Prostate gland (tissue), 2 donors: ENCODE data around the gene AGAP2. TPM values are rescaled to one million over a fixed set of nuclear protein-coding genes. Genes with fewer than 3 reads are reported as not detected.
"Not testable (repeated sequence)": the region's sequence is repeated elsewhere in the genome, so short reads cannot be mapped to it uniquely, and the experiment has no call there.

Experiments
- DNase-seq: peaks from one replicate; pipeline ENCODE4 v3.0.0-alpha.2; 2019; ENCODE audit warnings: low spot score
- H3K27ac ChIP-seq, 2 donors: fragments of 200-600 bp; sonication (generic); 2 replicates each; pipeline ENCODE4 v1.5.1; 2017 to 2019
- H3K27me3 ChIP-seq: fragments of 200-600 bp; sonication (generic); replicated peaks from 2 replicates; pipeline ENCODE4 v1.5.1; 2019; ENCODE audit not compliant: insufficient read depth
- H3K36me3 ChIP-seq, 2 donors: fragments of 200-600 bp; sonication (generic); 1 replicate in 1 of 2; 2 replicates in 1 of 2; pipeline versions ENCODE4 v1.5.1 to v1.8.1; 2017 to 2019
- H3K4me1 ChIP-seq: fragments of 200-600 bp; sonication (generic); replicated peaks from 2 replicates; pipeline ENCODE4 v1.5.1; 2019
- H3K4me3 ChIP-seq, 2 donors: fragments of 200-600 bp; sonication (generic); 2 replicates each; pipeline ENCODE4 v1.5.1; 2017 to 2019
- H3K9me3 ChIP-seq: fragments of 200-600 bp; sonication (generic); 2 replicates; pipeline ENCODE4 v1.5.1; 2017
- CTCF ChIP-seq, 4 experiments: fragments of 200-600 bp in 2 of 4; fragments of 450-650 bp in 2 of 4; sonication (generic) in 2 of 4; IDR thresholded peaks; 1 replicate in 3 of 4; 2 replicates in 1 of 4; pipeline ENCODE4 v1.5.1; 2016 to 2019; ENCODE audit warnings: antibody characterized with exemption in 4 of 4, mild to moderate bottlenecking in 2 of 4, moderate library complexity in 2 of 4
- POLR2A ChIP-seq: fragments of 450-650 bp; IDR thresholded peaks from one replicate; pipeline ENCODE4 v1.6.1; 2016; ENCODE audit warnings: antibody characterized with exemption, mild to moderate bottlenecking
- POLR2AphosphoS5 ChIP-seq: sonication (generic); formaldehyde crosslinking; IDR thresholded peaks from one replicate; pipeline ENCODE4 v1.6.1; 2017; ENCODE audit warnings: antibody characterized with exemption
- WGBS: methylation state at CpG from one replicate; pipeline ENCODE4 v1.1.5; 2018; 5-methylcytosine and 5-hydroxymethylcytosine counted together
- intact Hi-C: fragments of 100-400 bp; cut with DNase I; formaldehyde crosslinking; loops from one replicate; pipeline ENCODE4 v1.14.2; 2022
- total RNA-seq, 2 donors: library from RNA; depleted of rRNA; stranded (reverse); fragments of >200 nt; gene quantifications; one replicate each; pipeline ENCODE4 v1.1.0, GENCODE V29; 2016

Gene AGAP2
- total RNA-seq, 2 donors from 2014 or later = 0.82 to 4.2 TPM

GRCh38 chr12:57716305-57716704, 22.2 kb downstream of the AGAP2 start:
- H3K4me1 ChIP-seq = no peaks in the 10 kb centered on the region
- no peak overlapping the region for H3K27ac ChIP-seq
- no peak overlapping the region for H3K4me3 ChIP-seq
- peaks cover 11 to 26% of the 10 kb centered on the region in 2 donors for H3K36me3 ChIP-seq
- intact Hi-C loops = no loop called here
- TF ChIP-seq POLR2A (no peak), CTCF (IDR thresholded peaks at IDR 0.05) (no peak), POLR2AphosphoS5 (no peak)
- H3K27me3 ChIP-seq = no peaks in the 10 kb centered on the region
- H3K9me3 ChIP-seq = no peaks in the 10 kb centered on the region
- DNase-seq = no peak
- WGBS = 98% methylated on average over 4 of the region's 4 CpGs

GRCh38 chr12:57715786-57716185, 22.8 kb downstream of the AGAP2 start:
- no peaks in the 10 kb centered on the region for H3K9me3 ChIP-seq
- WGBS = 93% methylated on average over 12 of the region's 12 CpGs
- TF ChIP-seq CTCF (IDR thresholded peaks at IDR 0.05) = no peak
- no peak for TF ChIP-seq POLR2A
- TF ChIP-seq POLR2AphosphoS5 = no peak
- no peaks in the 10 kb centered on the region for H3K4me1 ChIP-seq
- DNase-seq = no peak
- H3K36me3 ChIP-seq = peaks cover 11 to 21% of the 10 kb centered on the region in 2 donors
- H3K27ac ChIP-seq = no peak overlapping the region
- no peaks in the 10 kb centered on the region for H3K27me3 ChIP-seq
- H3K4me3 ChIP-seq = no peak overlapping the region
- intact Hi-C loops = no loop called here

GRCh38 chr12:57715036-57715748, 23.4 kb downstream of the AGAP2 start:
- H3K27me3 ChIP-seq, DNase-seq, intact Hi-C loops, H3K4me3 ChIP-seq, H3K9me3 ChIP-seq, H3K27ac ChIP-seq, H3K4me1 ChIP-seq: not testable (repeated sequence)
- peaks cover 11 to 16% of the 10 kb centered on the region in 2 donors for H3K36me3 ChIP-seq
- 96% methylated on average over 6 of the region's 6 CpGs for WGBS

- no peak for TF ChIP-seq CTCF (IDR thresholded peaks at IDR 0.05)
- TF ChIP-seq POLR2AphosphoS5 = no peak
- no peak for TF ChIP-seq POLR2A
- H3K4me1 ChIP-seq = no peaks in the 10 kb centered on the region
- no peaks in the 10 kb centered on the region for H3K27me3 ChIP-seq
- DNase-seq = no peak
- H3K27ac ChIP-seq = no peak overlapping the region
- H3K9me3 ChIP-seq = no peaks in the 10 kb centered on the region
- peaks cover 4 to 9% of the 10 kb centered on the region in 2 donors for H3K36me3 ChIP-seq
- no peak overlapping the region for H3K4me3 ChIP-seq
- intact Hi-C loops = no loop called here
- 82% methylated on average over 5 of the region's 5 CpGs for WGBS
Observed at GRCh38 chr12:57713209-57713608, 25.3 kb downstream of the AGAP2 start.

GRCh38 chr12:57712701-57713100, 25.8 kb downstream of the AGAP2 start:
- H3K27me3 ChIP-seq = no peaks in the 10 kb centered on the region
- DNase-seq = no peak
- TF ChIP-seq POLR2A (no peak), POLR2AphosphoS5 (no peak), CTCF (IDR thresholded peaks at IDR 0.05) (no peak)
- whole genome bisulfite sequencing = 87% methylated on average over 3 of the region's 3 CpGs
- no peak overlapping the region for H3K27ac ChIP-seq
- intact Hi-C loops = no loop called here
- no peaks in the 10 kb centered on the region for H3K4me1 ChIP-seq
- H3K9me3 ChIP-seq = no peaks in the 10 kb centered on the region
- peaks cover 4 to 9% of the 10 kb centered on the region in 2 donors for H3K36me3 ChIP-seq
- no peak overlapping the region for H3K4me3 ChIP-seq
